Neural progenitor cell (in vitro differentiated cells): Measurements from ENCODE around the gene PDGFB.

Experiments
- CTCF ChIP-seq: fragments of 200-600 bp; sonication (generic); IDR thresholded peaks from 2 replicates; pipeline ENCODE4 v1.5.1; 2017; ENCODE audit warnings: antibody characterized with exemption, mild to moderate bottlenecking
- EZH2 ChIP-seq: fragments of 200-600 bp; sonication (generic); IDR thresholded peaks from 2 replicates; pipeline ENCODE4 v1.6.1; 2017; ENCODE audit warnings: antibody characterized with exemption, mild to moderate bottlenecking, moderate library complexity
- EZH2phosphoT487 ChIP-seq: fragments of 200-600 bp; sonication (generic); IDR thresholded peaks from 2 replicates; pipeline ENCODE4 v1.6.1; 2017; ENCODE audit warnings: antibody characterized with exemption

DNA sequence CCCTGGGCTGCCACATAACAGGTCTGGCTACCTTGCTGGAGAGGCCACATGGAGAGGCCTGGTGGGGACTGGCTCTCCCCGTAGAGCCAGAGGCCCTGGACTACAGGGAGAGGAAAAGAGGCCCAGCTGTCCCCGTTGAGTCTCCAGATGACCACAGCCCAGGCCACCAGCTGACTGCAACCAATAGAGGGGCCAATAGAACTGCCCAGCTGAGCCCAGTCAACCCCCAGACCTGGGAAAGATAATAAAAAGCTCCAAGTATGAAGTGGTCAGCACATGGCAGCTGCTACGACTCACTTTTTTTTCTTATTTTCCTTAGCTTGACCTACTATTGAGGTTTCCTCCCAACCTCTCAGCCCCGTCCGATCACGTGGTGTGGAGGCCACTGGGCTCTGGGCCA lies 18.4 kb downstream of the PDGFB start:
- TF ChIP-seq CTCF (no peak), EZH2 (no peak), EZH2phosphoT487 (no peak)
